ENCODE results near the gene ZMAT3. TPM values are rescaled to one million over a fixed set of nuclear protein-coding genes. Genes with fewer than 3 reads are reported as not detected.
"Not testable (repeated sequence)": the region's sequence is repeated elsewhere in the genome, so short reads cannot be mapped to it uniquely, and the experiment has no call there.

The ZMAT3 gene, protein sequence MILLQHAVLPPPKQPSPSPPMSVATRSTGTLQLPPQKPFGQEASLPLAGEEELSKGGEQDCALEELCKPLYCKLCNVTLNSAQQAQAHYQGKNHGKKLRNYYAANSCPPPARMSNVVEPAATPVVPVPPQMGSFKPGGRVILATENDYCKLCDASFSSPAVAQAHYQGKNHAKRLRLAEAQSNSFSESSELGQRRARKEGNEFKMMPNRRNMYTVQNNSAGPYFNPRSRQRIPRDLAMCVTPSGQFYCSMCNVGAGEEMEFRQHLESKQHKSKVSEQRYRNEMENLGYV
- 18.3 TPM for total RNA-seq
- long read RNA-seq, full-length matches to known transcripts: 4 of 25 reads
- long read RNA-seq, partial matches to known transcripts: 5 of 25 reads
- long read RNA-seq, other reads (novel, unspliced or antisense): 16 of 25 reads

DNA sequence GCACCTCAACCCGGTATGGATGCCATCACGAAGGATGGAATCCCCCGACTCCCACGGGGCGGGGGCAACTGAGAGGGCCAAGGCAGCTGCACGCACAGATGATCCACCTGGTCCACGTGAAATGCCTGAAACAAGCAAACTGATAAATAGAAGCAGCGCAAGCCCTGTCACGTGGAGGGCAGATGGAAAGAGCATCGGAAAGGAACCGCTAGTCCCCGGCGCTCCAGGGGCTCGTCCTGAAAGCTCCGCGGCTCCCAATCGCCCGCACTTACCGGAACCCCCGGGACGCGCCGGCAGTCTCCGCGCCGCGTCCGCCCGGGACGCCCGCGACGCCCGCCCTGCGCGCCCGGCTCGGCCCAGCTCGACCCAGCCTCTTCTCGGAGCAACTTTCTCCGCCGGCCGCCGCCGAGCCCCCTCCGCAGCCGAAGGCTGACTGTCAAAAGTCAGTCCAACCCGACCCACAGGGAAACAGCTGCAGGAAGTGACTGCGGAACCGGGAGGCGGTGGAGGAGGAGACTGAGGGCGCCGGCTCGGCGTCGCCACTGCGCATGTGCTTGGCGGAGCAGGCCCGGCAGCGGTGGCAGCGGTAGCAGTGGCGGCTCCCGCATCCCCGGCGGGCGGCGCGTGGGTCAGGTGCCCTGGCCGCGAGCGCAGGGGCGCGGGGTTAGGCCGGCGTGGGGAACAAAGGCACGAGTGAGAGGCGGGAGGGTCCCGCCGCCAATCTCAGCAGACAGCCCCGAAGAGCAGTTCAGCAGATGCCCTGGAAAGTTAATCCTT, at the start of gene ZMAT3:
ZMAT3 (minus strand) TSS at position 487 of the 777 bp plus-strand sequence. CDS start 4,057 bp downstream, outside the sequence.
- intact Hi-C loops (cut with DNase I): loop anchor here (1.0 to 5.0 kb wide), 3 partner anchors 49 to 249 kb away; partner anchors contain the start of gene PIK3CA
- peak; percentile 95 for DNase-seq (ENCODE audit: low spot score)

DNA sequence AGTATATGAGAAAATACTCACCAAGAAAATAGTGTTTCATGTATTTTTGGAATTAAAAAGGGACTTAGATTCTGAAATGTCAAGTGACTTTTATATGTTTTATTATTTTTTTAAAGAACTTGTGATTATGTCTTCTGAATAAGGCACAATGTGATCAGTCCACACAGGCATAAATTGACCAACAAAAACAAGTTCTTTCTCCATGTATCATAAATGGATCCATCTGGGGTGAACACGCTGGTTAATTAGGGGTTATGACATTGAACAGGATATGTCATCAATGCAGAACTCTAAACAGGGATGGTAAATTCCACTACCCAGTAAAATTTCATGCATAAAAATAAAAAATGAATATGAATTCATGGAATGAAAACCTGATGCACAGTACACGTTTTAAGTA, 45.2 kb upstream of the ZMAT3 start:
- no peak for DNase-seq (ENCODE audit: low spot score)
- intact Hi-C loops (cut with DNase I): no loop called here

DNA sequence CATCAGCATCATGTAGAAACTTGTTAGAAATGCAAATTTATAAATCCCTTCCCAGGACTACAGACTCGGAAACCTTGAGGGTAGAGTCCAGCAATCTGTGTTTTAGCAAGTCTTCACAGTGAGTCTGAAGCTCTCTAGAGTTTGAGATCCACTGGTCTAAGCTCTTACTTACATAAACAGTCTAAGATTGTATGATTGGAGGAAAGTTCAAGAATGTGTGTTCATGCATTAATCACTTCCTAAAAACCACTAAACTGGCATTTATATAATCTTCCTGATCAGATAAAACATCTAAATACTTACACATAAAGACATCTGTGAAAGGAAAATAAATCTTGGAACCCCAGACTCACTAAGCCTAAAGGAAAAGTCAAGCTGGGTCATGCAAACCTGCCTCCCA, 43.8 kb upstream of the ZMAT3 start:
- intact Hi-C loops (cut with DNase I); DNase-seq (ENCODE audit: low spot score): not testable (repeated sequence)

DNA sequence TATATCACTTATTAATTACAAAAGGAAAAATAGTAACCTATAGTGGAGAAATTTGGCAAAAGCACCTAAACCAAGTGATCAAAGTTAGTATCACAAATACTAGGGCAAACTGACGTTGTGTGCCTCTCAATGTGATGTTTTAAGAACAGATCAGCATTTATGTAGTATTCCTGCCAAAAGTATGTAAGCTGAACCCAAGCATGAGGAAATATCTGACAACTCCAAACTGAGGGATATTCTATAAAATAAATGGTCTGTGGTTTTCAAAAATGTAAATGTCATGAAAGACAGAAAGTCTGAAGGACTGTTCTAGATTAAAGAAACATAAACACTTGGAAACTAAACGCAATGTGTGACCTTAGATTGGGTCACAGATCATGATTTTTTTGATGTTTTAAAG, 42.3 kb upstream of the ZMAT3 start:
- intact Hi-C loops (cut with DNase I): no loop called here
- DNase-seq (ENCODE audit: low spot score): no peak

DNA sequence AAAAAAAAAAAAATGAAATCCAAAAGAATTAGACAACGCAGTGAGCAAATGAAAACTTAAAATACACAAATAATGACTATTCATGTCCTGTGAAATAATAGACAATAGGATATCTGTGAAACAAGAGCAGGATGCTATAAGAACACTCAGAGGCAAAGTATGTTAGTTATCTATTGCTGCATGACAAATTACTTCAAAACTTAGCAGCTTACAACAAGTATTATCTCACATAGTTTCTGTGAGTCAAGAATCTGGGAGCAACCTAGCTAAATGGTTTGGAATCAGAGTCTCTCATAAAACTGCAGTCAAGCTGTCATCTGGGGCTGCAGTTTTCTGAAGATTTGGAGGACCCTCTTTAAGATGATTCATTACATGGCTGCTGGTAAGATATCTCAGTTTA, 36.5 kb upstream of the ZMAT3 start:
- intact Hi-C loops (cut with DNase I): no loop called here

DNA sequence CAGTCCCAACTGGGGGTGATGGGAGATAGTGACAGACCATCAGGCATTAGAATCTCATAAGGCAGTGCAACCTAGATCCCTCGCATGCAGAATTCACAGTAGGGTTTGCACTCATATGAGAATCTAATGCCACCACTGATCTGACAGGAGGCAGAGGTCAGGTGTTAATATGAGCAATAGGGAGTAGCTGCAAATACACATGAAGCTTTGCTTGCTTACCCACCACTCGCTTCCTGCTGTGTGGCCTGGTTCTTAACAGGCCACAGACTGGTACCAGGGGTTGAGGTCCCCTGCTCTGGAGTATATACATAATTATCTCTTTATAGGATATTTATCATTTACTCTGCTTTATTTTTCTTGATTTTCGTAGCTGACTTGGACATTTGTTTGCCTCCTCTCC, 36.0 kb upstream of the ZMAT3 start:
- intact Hi-C loops (cut with DNase I): no loop called here
- no peak for DNase-seq (ENCODE audit: low spot score)

More for the DNA sequence above, 36.5 kb upstream of the ZMAT3 start:
- no peak for DNase-seq (ENCODE audit: low spot score)

DNA sequence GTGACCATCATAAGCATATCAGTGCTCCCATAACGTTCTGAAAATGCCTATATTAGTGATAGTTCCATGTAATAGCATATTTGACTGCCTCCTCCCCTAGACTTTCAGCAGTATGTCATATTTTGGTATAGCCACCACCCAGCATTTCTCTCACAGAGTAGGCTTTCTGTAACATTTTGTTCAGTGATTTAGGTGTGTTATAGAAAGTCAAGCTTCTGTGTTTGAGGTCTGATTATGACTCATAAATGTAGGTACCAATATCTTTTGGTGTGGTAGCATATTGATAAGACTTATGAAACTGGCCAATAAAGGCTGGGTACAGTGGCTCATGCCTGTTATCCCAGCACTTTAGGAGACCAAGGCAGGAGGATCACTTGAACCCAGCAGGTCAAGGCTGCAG, 34.3 kb upstream of the ZMAT3 start:
- intact Hi-C loops (cut with DNase I): loop anchor here (2.0 kb wide), 1 partner anchor 211 kb away; no protein-coding TSS in a partner anchor

DNA sequence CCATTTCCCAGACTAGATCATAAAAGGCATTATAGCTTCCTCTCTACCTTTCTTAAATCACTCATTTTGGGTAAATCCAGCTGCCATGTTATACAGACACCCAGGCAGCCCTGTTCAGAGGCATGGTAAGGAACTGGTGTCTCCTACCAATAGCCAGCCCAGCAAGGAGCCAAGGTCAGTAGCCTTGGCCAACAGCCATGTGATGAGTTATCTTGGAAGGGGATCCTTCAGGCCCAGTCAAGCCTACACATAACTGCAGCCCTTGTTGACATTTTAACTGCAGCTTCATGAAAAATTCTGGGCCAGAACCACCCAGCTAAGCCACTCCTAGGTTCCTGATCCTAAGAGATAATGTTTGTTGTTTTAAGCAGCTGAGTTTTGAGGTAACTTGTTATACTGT, 29.0 kb upstream of the ZMAT3 start:
- DNase-seq (ENCODE audit: low spot score): no peak
- intact Hi-C loops (cut with DNase I): loop anchor here (5.0 kb wide), 1 partner anchor 83 kb away; no protein-coding TSS in a partner anchor

More for the DNA sequence above, 34.3 kb upstream of the ZMAT3 start:
- no peak for DNase-seq (ENCODE audit: low spot score)

DNA sequence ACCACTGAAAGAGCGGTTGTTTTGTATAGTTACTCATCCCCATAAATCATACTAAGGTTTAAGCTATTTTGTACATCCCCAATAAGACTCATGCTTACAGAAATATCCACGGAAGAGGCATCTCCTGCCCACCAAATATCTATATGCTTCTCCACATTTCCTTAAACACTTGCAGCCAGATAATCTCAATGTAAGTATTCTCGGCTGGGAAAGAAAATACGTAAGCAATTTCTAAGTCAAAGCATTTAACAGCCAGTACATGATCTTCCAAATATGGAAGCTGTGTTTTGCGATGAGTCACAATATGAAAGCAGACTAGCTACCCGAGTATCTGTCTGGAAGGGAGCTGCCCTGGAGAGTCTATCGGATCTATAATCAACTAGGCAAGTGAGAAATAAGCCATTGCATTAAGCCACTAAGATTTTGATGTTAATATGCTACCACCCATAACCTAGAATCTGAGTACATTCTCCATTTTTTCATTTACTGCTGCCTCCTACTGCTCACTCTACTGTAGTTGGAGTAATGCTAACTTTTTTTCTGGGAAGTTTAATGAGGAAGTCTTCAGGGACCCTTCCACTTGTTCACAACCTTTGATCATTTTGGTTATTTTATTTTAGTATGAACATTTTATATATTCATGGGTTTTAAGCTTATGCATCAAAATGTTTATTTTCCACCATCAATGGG, 26.9 kb upstream of the ZMAT3 start:
- intact Hi-C loops (cut with DNase I): no loop called here
- DNase-seq (ENCODE audit: low spot score): no peak

DNA sequence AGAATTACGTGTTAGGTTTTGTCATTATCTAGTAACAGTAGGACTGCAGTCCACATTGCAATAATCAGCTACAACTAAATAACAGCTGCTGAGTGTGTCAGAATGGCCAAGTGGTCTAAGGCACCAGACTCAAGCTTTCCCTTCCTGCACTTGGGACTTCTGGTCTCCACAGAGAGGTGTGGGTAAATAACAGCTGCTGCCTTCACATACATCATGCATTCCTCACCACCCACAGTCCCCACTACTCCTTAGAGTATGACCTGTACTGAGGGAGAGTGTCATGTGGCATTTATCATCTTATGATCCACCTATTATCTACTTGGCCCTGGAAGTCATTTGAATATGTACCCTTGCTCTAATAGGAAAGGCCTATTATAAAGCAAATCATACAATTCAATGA, 22.2 kb upstream of the ZMAT3 start:
- intact Hi-C loops (cut with DNase I): no loop called here
- DNase-seq (ENCODE audit: low spot score): no peak

DNA sequence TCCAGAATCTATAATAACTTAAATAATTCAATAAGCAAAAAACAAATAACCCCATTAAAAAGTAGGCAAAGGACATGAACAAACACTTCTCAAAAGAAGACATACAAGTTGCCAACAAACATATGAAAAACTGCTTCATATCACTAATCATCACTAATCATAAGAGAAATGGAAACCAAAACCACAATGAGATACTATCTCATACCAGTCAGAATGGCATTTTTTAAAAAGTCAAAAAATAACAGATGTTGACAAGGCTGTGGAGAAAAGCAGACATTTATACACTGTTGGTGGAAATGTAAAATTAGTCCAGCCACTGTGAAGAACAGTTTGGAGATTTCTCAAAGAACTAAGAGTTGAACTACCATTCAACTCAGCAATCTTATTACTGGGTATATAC, 19.5 kb upstream of the ZMAT3 start:
- DNase-seq (ENCODE audit: low spot score): no peak
- intact Hi-C loops (cut with DNase I): no loop called here

DNA sequence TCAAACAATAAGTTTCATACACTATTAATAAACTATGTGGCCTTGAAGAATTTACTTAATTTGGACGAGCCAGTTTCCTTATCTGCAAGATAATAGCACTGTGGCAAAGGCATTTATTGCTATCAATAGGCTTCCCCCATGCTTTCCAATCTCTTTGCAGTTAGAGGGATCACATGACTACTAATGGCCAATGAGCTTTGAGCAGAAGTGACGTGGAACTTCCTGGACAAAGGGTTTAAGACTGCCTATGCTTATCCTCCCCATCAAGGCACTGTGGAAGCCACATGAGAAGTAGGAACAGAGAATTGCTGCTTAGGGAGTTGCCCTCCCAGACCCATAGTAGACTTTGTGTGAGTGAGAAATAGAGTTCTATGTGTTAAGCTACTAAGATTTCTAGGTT, 16.7 kb upstream of the ZMAT3 start:
- DNase-seq (ENCODE audit: low spot score): no peak
- intact Hi-C loops (cut with DNase I): no loop called here

DNA sequence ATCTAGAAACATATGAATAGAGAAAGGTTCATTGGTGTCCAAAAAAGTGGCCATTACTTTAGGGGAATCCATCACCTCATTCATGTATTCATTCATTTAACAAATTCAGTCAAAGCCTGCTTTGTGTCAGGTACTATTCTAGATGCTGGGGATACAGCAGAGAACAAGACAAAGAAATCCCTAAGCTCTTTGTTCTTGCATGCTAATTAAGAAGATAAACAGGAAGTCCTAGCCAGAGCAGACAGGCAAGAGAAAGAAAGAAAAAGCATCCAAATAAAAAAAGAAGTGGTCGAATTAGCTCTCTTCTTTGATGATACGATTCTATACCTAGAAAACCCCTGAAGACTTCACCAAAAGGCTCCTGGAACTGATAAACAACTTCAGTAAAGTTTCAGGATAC, 12.4 kb upstream of the ZMAT3 start:
- intact Hi-C loops (cut with DNase I): no loop called here
- DNase-seq (ENCODE audit: low spot score): no peak

DNA sequence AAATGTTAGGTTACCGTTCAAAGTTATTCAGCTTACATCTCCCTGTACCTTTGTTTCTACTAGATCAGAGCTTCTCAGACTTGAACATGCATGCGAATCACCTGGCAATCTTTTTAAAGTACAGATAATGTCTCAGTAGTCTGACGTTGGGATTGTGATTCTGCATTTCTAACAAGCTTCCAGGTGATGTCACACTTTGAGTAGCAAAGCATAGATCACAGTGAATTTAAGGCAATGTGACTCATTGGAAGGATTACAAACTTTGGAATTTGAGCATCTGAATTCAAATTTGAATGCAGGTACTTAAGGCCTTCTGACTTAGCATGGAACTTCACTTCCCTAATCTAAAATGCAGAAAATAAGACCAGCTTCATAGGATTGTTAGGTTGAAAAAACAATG, 10.8 kb upstream of the ZMAT3 start:
- intact Hi-C loops (cut with DNase I): no loop called here
- DNase-seq (ENCODE audit: low spot score): no peak

DNA sequence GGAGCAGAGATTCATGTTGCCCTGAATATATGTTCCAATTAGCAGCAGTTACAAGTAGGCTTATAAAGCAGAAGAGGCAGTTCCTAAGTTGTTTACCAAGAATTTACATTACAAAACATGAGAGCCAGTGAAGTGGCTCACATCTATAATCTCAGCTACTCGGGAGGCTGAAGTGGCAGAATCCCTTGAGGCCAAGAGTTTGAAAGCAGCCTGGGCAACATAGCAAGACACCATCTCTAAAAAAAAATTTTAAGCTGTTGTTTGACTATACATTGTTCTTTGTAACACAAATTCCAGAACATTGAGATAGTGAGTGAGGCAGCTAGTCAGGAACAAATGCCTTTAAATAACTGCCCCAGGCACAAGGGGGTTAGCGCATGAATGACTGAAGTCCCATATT, 10.3 kb upstream of the ZMAT3 start:
- no peak for DNase-seq (ENCODE audit: low spot score)
- intact Hi-C loops (cut with DNase I): no loop called here

DNA sequence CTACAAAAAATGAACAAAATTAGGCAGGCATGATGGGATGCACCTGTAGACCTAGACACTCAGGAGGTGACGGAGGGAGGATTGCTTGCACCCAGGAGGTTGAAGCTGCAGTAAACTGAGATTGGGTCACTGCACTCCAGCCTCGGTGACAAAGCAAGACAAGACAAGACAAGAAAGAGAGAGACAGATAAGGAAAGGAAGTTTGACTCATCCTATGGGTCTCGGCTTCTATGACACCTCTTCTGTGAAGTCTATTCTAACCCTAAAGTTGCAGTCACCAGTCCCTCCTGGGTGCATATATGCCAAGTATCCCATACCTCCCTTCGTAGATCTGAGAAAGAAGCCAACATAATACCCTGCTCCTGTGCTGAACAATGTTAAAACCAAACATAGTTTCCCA, 7.9 kb upstream of the ZMAT3 start:
- DNase-seq (ENCODE audit: low spot score): no peak
- intact Hi-C loops (cut with DNase I): no loop called here

DNA sequence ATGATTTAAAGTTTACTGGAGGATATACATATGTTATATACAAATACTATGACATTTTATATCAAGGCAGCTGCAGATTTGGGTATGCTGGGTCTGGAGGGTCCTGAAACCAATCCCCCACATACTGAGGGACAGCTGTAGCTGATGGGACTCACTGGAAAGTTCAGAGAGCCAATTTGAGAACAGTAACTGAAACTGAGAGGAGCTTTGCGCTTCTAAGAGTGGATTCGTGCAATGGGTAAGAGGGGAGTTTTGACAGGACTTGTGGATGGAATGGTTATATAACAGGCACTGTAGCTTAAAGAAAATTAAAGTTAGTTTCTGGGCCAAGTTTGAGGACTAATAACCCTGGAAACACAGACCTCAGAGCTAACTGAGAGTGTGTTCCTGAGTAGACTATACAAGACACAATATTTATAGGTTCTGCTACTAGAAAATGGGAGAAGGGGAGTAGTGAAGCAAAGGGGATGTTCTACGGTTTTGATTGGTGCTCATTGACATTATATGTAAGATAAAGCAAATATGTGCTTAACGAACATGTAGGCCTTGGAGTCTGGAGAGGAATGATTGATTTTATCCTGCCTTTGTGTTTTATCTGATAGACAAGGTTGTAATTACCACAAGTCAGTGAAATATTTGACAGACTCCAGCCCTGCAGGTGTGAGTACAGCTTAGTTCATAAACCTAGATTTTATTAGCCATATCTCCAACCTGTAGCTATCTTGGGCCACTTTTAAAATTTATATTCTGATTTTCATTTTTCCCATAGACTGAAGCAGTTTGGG, 4.8 kb upstream of the ZMAT3 start:
- intact Hi-C loops (cut with DNase I): no loop called here

DNA sequence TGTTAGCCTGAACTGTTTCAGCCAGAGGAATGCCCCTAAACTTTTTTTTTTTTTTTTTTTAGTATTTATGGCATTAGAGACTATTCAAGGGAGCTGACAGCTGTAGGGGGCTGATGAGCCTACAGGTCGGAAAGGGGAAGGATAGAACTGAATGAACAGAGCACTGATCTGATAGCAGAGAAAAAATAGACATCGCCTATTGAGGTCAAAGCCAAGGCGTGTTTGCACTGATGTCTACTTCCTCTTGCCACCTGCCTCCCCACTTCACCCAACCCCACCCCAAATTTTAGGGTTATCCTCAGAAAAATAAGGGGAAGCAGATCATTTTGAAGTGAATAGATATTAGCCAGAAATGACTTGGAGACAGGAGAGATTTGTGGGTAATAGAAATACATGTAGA, 3.0 kb upstream of the ZMAT3 start:
- intact Hi-C loops (cut with DNase I): loop anchor here (5.0 kb wide), 1 partner anchor 52 kb away; no protein-coding TSS in a partner anchor
- no peak for DNase-seq (ENCODE audit: low spot score)

More for the DNA sequence above, 4.8 kb upstream of the ZMAT3 start:
- DNase-seq (ENCODE audit: low spot score): no peak

DNA sequence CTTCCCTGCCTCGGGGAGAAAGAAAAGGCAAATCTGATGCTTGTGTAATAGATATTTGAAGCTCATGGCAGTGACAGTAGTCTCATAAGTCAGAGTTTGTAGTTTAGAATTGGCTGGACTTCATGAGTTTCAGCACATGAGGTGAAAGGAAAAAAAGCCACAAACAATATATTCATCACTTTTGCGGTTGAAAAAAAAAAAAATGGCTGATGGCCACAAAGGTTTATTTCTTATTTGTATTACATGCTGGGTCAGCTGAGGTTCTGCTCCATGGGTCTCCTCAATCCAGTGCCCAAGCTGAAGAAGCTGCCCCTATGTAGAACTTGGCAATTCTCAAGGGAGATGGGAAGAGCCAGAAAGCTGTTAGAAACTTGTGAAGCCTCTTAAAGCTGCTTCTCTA, 2.2 kb upstream of the ZMAT3 start:
- intact Hi-C loops (cut with DNase I): loop anchor here (5.0 kb wide), 1 partner anchor 52 kb away; no protein-coding TSS in a partner anchor

More for the DNA sequence above, 2.2 kb upstream of the ZMAT3 start:
- no peak for DNase-seq (ENCODE audit: low spot score)
